HepG2 (cell line): Measurements from ENCODE around the gene AP1M1. TPM values are rescaled to one million over a fixed set of nuclear protein-coding genes. Genes with fewer than 3 reads are reported as not detected.
A peak's percentile ranks its signal among the peaks of the same experiment; 100 is the strongest.

Experiments used
- CHCHD3 ChIP-seq: sonication (generic); formaldehyde crosslinking; IDR thresholded peaks from 2 replicates; pipeline ENCODE4 v1.8.0; 2022; ENCODE audit warnings: mild to moderate bottlenecking, missing genetic modification reagents, moderate library complexity
- HNRNPL ChIP-seq: fragments of 200-400 bp; formaldehyde crosslinking; IDR thresholded peaks from 2 replicates; pipeline ENCODE4 v1.6.1; 2017; ENCODE audit warnings: mild to moderate bottlenecking, low read depth, low read length
- MAFK ChIP-seq, 2 experiments: IDR thresholded peaks in 1 of 2; conservative IDR thresholded peaks in 1 of 2; 2 replicates each; pipeline ENCODE4 v1.6.1; 2011; ENCODE audit warnings: improper control_type of control experiment in 2 of 2, low read length in 2 of 2
- NFE2L1 ChIP-seq: sonication (generic); formaldehyde crosslinking; IDR thresholded peaks from 2 replicates; pipeline ENCODE4 v1.4.0; 2020; ENCODE audit warnings: missing genetic modification reagents, mild to moderate bottlenecking, borderline replicate concordance
- PRPF4 ChIP-seq: fragments of 200-400 bp; formaldehyde crosslinking; IDR thresholded peaks from 2 replicates; pipeline ENCODE4 v1.6.1; 2016; ENCODE audit warnings: low read length, low read depth; ENCODE audit not compliant: poor library complexity, severe bottlenecking
- RFX1 ChIP-seq: fragments of 450-650 bp; IDR thresholded peaks from 2 replicates; pipeline ENCODE4 v1.6.1; 2017
- SATB2 ChIP-seq: sonication (generic); formaldehyde crosslinking; IDR thresholded peaks from 2 replicates; pipeline ENCODE4 v1.5.0; 2020; ENCODE audit warnings: missing genetic modification reagents
- SRF ChIP-seq: IDR thresholded peaks from 2 replicates; pipeline ENCODE4 v1.6.1; 2011; ENCODE audit warnings: mild to moderate bottlenecking, low read depth, low read length, moderate library complexity
- TARDBP ChIP-seq: sonication (generic); formaldehyde crosslinking; IDR thresholded peaks from 2 replicates; pipeline ENCODE4 v1.8.0; 2022; ENCODE audit warnings: mild to moderate bottlenecking, missing genetic modification reagents
- TBX2 ChIP-seq: sonication (generic); formaldehyde crosslinking; IDR thresholded peaks from 2 replicates; pipeline ENCODE4 v1.5.0; 2020; ENCODE audit warnings: missing genetic modification reagents, mild to moderate bottlenecking, borderline replicate concordance
- TEAD3 ChIP-seq: optimal IDR thresholded peaks from 2 replicates; pipeline ENCODE3; 2016; ENCODE audit warnings: borderline replicate concordance
- ZNF224 ChIP-seq: sonication (generic); formaldehyde crosslinking; IDR thresholded peaks from 2 replicates; pipeline ENCODE4 v1.5.0; 2020; ENCODE audit warnings: mild to moderate bottlenecking, missing genetic modification reagents
- ZNF337 ChIP-seq: sonication (generic); formaldehyde crosslinking; IDR thresholded peaks from 2 replicates; pipeline ENCODE4 v1.5.1; 2020; ENCODE audit warnings: missing genetic modification reagents, low read depth, mild to moderate bottlenecking, borderline replicate concordance
- ZNF709 ChIP-seq: sonication (generic); formaldehyde crosslinking; IDR thresholded peaks from 2 replicates; pipeline ENCODE4 v1.5.0; 2020; ENCODE audit warnings: mild to moderate bottlenecking, missing genetic modification reagents
- ZNF878 ChIP-seq: sonication (generic); formaldehyde crosslinking; IDR thresholded peaks from 2 replicates; pipeline ENCODE4 v1.8.1; 2023; ENCODE audit warnings: mild to moderate bottlenecking, missing genetic modification reagents, moderate library complexity
- ZSCAN9 ChIP-seq: IDR thresholded peaks from 2 replicates; pipeline ENCODE4 v1.6.1; 2016; ENCODE audit warnings: borderline replicate concordance
- polyA plus RNA-seq, 8 experiments: library from polyadenylated mRNA; depleted of rRNA in 3 of 8; stranded (reverse) in 7 of 8; unstranded in 1 of 8; fragments of >200 nt; fragmentation: Illumina TruSeq in 4 of 8; extraction: Trizol in 4 of 8; gene quantifications; 2 replicates each; pipeline versions ENCODE4 v1.2.1 to v1.2.3, GENCODE V29; 2011 to 2016; ENCODE audit warnings: low read depth in 4 of 8, missing spikeins in 1 of 8, mixed read lengths in 1 of 8; ENCODE audit not compliant: insufficient read depth in 1 of 8
- total RNA-seq, 5 experiments: library from RNA; depleted of rRNA; stranded (reverse); fragments of >200 nt; fragmentation: Illumina TruSeq; extraction: Trizol; gene quantifications; 2 replicates each; pipeline ENCODE4 v1.2.3, GENCODE V29; 2016; ENCODE audit warnings: low read depth in 1 of 5
- TF ChIP-seq, protein P1 (sequence below): sonication (generic); formaldehyde crosslinking; conservative IDR thresholded peaks from 2 replicates; pipeline ENCODE4 v1.5.0; 2020; ENCODE audit warnings: missing genetic modification reagents
- TF ChIP-seq, protein P2 (sequence below): sonication (generic); formaldehyde crosslinking; IDR thresholded peaks from 2 replicates; pipeline ENCODE4 v1.5.0; 2020; ENCODE audit warnings: mild to moderate bottlenecking, missing genetic modification reagents
- TF ChIP-seq, protein P3 (sequence below): sonication (generic); formaldehyde crosslinking; IDR thresholded peaks from 2 replicates; pipeline ENCODE4 v1.5.0; 2020; ENCODE audit warnings: mild to moderate bottlenecking, missing genetic modification reagents
- TF ChIP-seq, protein P4 (sequence below): sonication (generic); formaldehyde crosslinking; IDR thresholded peaks from 2 replicates; pipeline ENCODE4 v1.8.1; 2023; ENCODE audit warnings: mild to moderate bottlenecking, missing genetic modification reagents
- TF ChIP-seq, protein P5 (sequence below): IDR thresholded peaks from 2 replicates; pipeline ENCODE4 v1.6.1; 2012; ENCODE audit warnings: low read depth, low read length, improper control_type of control experiment

The AP1M1 gene
- total and polyA plus RNA-seq, 2 of the 13 experiments (the other 11 are each of a cell fraction or from before 2014, with no cell fraction given), result 34.4 to 46.1 TPM

- TF ChIP-seq HNRNPL (no peak), NFE2L1 (no peak), SATB2 (CRISPR knock-in tag) (no peak), ZNF224 (CRISPR knock-in tag) (0 out of 2 replicates have a peak, but pooled peaks have one; percentile 60), ZNF709 (no peak; the same call in 1 of the 2 replicates), CHCHD3 (CRISPR knock-in tag) (no peak), TEAD3 (CRISPR knock-in tag) (peak; percentile 22), ZNF878 (CRISPR knock-in tag) (peak; percentile 36; the same call in 1 of the 2 replicates), TBX2 (CRISPR knock-in tag) (peak; percentile 15; the same call in 1 of the 2 replicates), TARDBP (0 out of 2 replicates have a peak, but pooled peaks have one; percentile 22), ZSCAN9 (0 out of 2 replicates have a peak, but pooled peaks have one; percentile 3), ZNF337 (CRISPR knock-in tag) (0 out of 2 replicates have a peak, but pooled peaks have one; percentile 29), MAFK (conservative IDR thresholded peaks at IDR 0.05 in 1 of 2, IDR thresholded peaks at IDR 0.05 in 1 of 2; ENCODE audit: low read length in 2 of 2) (no peak), PRPF4 (no peak), SRF (no peak), RFX1 (no peak)
- TF ChIP-seq, protein P1, sequence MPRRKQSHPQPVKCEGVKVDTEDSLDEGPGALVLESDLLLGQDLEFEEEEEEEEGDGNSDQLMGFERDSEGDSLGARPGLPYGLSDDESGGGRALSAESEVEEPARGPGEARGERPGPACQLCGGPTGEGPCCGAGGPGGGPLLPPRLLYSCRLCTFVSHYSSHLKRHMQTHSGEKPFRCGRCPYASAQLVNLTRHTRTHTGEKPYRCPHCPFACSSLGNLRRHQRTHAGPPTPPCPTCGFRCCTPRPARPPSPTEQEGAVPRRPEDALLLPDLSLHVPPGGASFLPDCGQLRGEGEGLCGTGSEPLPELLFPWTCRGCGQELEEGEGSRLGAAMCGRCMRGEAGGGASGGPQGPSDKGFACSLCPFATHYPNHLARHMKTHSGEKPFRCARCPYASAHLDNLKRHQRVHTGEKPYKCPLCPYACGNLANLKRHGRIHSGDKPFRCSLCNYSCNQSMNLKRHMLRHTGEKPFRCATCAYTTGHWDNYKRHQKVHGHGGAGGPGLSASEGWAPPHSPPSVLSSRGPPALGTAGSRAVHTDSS (CRISPR knock-in tag), result no peak
- TF ChIP-seq, protein P2, sequence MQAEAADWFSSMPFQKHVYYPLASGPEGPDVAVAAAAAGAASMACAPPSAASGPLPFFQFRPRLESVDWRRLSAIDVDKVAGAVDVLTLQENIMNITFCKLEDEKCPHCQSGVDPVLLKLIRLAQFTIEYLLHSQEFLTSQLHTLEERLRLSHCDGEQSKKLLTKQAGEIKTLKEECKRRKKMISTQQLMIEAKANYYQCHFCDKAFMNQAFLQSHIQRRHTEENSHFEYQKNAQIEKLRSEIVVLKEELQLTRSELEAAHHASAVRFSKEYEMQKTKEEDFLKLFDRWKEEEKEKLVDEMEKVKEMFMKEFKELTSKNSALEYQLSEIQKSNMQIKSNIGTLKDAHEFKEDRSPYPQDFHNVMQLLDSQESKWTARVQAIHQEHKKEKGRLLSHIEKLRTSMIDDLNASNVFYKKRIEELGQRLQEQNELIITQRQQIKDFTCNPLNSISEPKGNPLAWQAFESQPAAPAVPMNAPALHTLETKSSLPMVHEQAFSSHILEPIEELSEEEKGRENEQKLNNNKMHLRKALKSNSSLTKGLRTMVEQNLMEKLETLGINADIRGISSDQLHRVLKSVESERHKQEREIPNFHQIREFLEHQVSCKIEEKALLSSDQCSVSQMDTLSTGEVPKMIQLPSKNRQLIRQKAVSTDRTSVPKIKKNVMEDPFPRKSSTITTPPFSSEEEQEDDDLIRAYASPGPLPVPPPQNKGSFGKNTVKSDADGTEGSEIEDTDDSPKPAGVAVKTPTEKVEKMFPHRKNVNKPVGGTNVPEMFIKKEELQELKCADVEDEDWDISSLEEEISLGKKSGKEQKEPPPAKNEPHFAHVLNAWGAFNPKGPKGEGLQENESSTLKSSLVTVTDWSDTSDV, result 0 out of 2 replicates have a peak, but pooled peaks have one; percentile 13
- TF ChIP-seq, protein P3, sequence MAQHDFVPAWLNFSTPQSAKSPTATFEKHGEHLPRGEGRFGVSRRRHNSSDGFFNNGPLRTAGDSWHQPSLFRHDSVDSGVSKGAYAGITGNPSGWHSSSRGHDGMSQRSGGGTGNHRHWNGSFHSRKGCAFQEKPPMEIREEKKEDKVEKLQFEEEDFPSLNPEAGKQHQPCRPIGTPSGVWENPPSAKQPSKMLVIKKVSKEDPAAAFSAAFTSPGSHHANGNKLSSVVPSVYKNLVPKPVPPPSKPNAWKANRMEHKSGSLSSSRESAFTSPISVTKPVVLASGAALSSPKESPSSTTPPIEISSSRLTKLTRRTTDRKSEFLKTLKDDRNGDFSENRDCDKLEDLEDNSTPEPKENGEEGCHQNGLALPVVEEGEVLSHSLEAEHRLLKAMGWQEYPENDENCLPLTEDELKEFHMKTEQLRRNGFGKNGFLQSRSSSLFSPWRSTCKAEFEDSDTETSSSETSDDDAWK (CRISPR knock-in tag), result no peak
- TF ChIP-seq, protein P4, sequence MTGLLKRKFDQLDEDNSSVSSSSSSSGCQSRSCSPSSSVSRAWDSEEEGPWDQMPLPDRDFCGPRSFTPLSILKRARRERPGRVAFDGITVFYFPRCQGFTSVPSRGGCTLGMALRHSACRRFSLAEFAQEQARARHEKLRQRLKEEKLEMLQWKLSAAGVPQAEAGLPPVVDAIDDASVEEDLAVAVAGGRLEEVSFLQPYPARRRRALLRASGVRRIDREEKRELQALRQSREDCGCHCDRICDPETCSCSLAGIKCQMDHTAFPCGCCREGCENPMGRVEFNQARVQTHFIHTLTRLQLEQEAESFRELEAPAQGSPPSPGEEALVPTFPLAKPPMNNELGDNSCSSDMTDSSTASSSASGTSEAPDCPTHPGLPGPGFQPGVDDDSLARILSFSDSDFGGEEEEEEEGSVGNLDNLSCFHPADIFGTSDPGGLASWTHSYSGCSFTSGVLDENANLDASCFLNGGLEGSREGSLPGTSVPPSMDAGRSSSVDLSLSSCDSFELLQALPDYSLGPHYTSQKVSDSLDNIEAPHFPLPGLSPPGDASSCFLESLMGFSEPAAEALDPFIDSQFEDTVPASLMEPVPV, result no peak
- TF ChIP-seq, protein P5, sequence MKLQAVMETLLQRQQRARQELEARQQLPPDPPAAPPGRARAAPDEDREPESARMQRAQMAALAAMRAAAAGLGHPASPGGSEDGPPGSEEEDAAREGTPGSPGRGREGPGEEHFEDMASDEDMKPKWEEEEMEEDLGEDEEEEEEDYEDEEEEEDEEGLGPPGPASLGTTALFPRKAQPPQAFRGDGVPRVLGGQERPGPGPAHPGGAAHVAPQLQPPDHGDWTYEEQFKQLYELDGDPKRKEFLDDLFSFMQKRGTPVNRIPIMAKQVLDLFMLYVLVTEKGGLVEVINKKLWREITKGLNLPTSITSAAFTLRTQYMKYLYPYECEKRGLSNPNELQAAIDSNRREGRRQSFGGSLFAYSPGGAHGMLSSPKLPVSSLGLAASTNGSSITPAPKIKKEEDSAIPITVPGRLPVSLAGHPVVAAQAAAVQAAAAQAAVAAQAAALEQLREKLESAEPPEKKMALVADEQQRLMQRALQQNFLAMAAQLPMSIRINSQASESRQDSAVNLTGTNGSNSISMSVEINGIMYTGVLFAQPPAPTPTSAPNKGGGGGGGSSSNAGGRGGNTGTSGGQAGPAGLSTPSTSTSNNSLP, result peak; percentile 60; the same call in 1 of the 2 replicates
These were observed 506 bp upstream of the AP1M1 start (continued) for GRCh38 chr19:16197188-16197621.
